Ecto neural progenitor cell (in vitro differentiated cells): ENCODE measurements around the gene P2RY12.
A peak's percentile ranks its signal among the peaks of the same experiment; 100 is the strongest.

Source experiments
- DNase-seq: peaks from one replicate; pipeline ENCODE4 v3.0.0-alpha.2; 2018; ENCODE audit warnings: low spot score

The P2RY12 gene

GRCh38 chr3:151307131-151307530 is 77.4 kb downstream of the P2RY12 start:
- DNase-seq = no peak

- no peak for DNase-seq
These were observed 78.3 kb downstream of the P2RY12 start for GRCh38 chr3:151306168-151306810.

- no peak for DNase-seq
These were observed 78.8 kb downstream of the P2RY12 start for GRCh38 chr3:151305775-151306151.

- DNase-seq = peak; percentile 63
These were observed 79.3 kb downstream of the P2RY12 start for GRCh38 chr3:151305060-151305774.

- DNase-seq = no peak
These were observed 80.8 kb downstream of the P2RY12 start for GRCh38 chr3:151303751-151304150.

- no peak for DNase-seq
These were observed 82.8 kb downstream of the P2RY12 start for GRCh38 chr3:151301787-151302186.

- no peak for DNase-seq
These were observed 84.0 kb downstream of the P2RY12 start for GRCh38 chr3:151300539-151300938.

- no peak for DNase-seq
These were observed 85.5 kb downstream of the P2RY12 start for GRCh38 chr3:151299006-151299405.

GRCh38 chr3:151297429-151297828 is 87.1 kb downstream of the P2RY12 start:
- no peak for DNase-seq

GRCh38 chr3:151296226-151296625 is 88.3 kb downstream of the P2RY12 start:
- DNase-seq = no peak

- no peak for DNase-seq
These were observed 91.4 kb downstream of the P2RY12 start for GRCh38 chr3:151293127-151293526.

- no peak for DNase-seq
These were observed 93.9 kb downstream of the P2RY12 start for GRCh38 chr3:151290673-151291072.

GRCh38 chr3:151289445-151289844 is 95.1 kb downstream of the P2RY12 start:
- DNase-seq = no peak
